Measurements from ENCODE around the gene SLC25A26. TPM values are rescaled to one million over a fixed set of nuclear protein-coding genes. Genes with fewer than 3 reads are reported as not detected.

SLC25A26 gene
- total and polyA plus RNA-seq, 2 donors (not counting 1 experiment from before 2014, with no cell fraction given): 14.2 to 29.0 TPM

- Histone ChIP-seq H3K4me2 (ENCODE audit: extremely low read depth, insufficient read depth, low read length) (no peak overlapping the region), H3K4me3 (replicated peaks in 1 of 4; ENCODE audit: control extremely low read depth in 1 of 4, insufficient read depth in 1 of 4, low read depth in 3 of 4, low read length in 4 of 4) (no peak overlapping the region), H3K27me3 (ENCODE audit: control insufficient read depth, insufficient read depth, low read length) (no peaks in the 10 kb centered on the region), H3K79me2 (ENCODE audit: control insufficient read depth, insufficient read depth, low read length) (no peaks in the 10 kb centered on the region), H4K20me1 (ENCODE audit: control insufficient read depth, extremely low read depth, insufficient read depth, low read length) (no peaks in the 10 kb centered on the region), H2AFZ (ENCODE audit: low read length) (no peak overlapping the region), H3K36me3 (ENCODE audit: control insufficient read depth, insufficient read depth, low read length) (no peaks in the 10 kb centered on the region), H3K9me3 (ENCODE audit: control insufficient read depth, insufficient read depth, low read depth, low read length) (no peaks in the 10 kb centered on the region), H3K27ac (ENCODE audit: insufficient read depth, low read length) (no peak overlapping the region), H3K4me1 (ENCODE audit: control insufficient read depth, extremely low read depth, insufficient read depth, low read length) (peaks cover 7% of the 10 kb centered on the region), H3K9ac (ENCODE audit: insufficient read depth, low read length) (no peak overlapping the region)
- TF ChIP-seq EZH2 (IDR thresholded peaks at IDR 0.05; ENCODE audit: low read length, missing control alignments) (no peak), CTCF (conservative IDR thresholded peaks at IDR 0.05 in 1 of 2, IDR thresholded peaks at IDR 0.05 in 1 of 2; ENCODE audit: low read depth in 1 of 2, low read length in 2 of 2) (no peak)
- no peak for DNase-seq (ENCODE audit: low read depth in 2 of 2)
Observed at GRCh38 chr3:66361356-66361755, 140.6 kb downstream of the SLC25A26 start.

- Histone ChIP-seq H3K4me2 (ENCODE audit: extremely low read depth, insufficient read depth, low read length) (peak overlapping the region; percentile 48), H3K9ac (ENCODE audit: insufficient read depth, low read length) (no peak overlapping the region), H3K27ac (ENCODE audit: insufficient read depth, low read length) (no peak overlapping the region)
Observed at GRCh38 chr3:66362541-66362941, 141.7 kb downstream of the SLC25A26 start.

GRCh38 chr3:66363148-66363547 lies 142.3 kb downstream of the SLC25A26 start:
- DNase-seq (ENCODE audit: low read depth in 2 of 2): peak in 1 of 2 donors; percentile 17
- Histone ChIP-seq H3K36me3 (ENCODE audit: control insufficient read depth, insufficient read depth, low read length) (no peaks in the 10 kb centered on the region), H4K20me1 (ENCODE audit: control insufficient read depth, extremely low read depth, insufficient read depth, low read length) (no peaks in the 10 kb centered on the region), H3K4me3 (replicated peaks in 1 of 4; ENCODE audit: control extremely low read depth in 1 of 4, insufficient read depth in 1 of 4, low read depth in 3 of 4, low read length in 4 of 4) (no peak overlapping the region), H3K79me2 (ENCODE audit: control insufficient read depth, insufficient read depth, low read length) (no peaks in the 10 kb centered on the region), H3K9ac (ENCODE audit: insufficient read depth, low read length) (no peak overlapping the region), H3K9me3 (ENCODE audit: control insufficient read depth, insufficient read depth, low read depth, low read length) (no peaks in the 10 kb centered on the region), H2AFZ (ENCODE audit: low read length) (no peak overlapping the region), H3K27ac (ENCODE audit: insufficient read depth, low read length) (no peak overlapping the region), H3K4me1 (ENCODE audit: control insufficient read depth, extremely low read depth, insufficient read depth, low read length) (peaks cover 7% of the 10 kb centered on the region), H3K27me3 (ENCODE audit: control insufficient read depth, insufficient read depth, low read length) (no peaks in the 10 kb centered on the region), H3K4me2 (ENCODE audit: extremely low read depth, insufficient read depth, low read length) (no peak overlapping the region)
- TF ChIP-seq EZH2 (IDR thresholded peaks at IDR 0.05; ENCODE audit: low read length, missing control alignments) (no peak), CTCF (conservative IDR thresholded peaks at IDR 0.05 in 1 of 2, IDR thresholded peaks at IDR 0.05 in 1 of 2; ENCODE audit: low read depth in 1 of 2, low read length in 2 of 2) (no peak)

More at GRCh38 chr3:66362541-66362941, 141.7 kb downstream of the SLC25A26 start:
- TF ChIP-seq EZH2 (IDR thresholded peaks at IDR 0.05; ENCODE audit: low read length, missing control alignments) (no peak), CTCF (conservative IDR thresholded peaks at IDR 0.05 in 1 of 2, IDR thresholded peaks at IDR 0.05 in 1 of 2; ENCODE audit: low read depth in 1 of 2, low read length in 2 of 2) (no peak)
- Histone ChIP-seq H2AFZ (ENCODE audit: low read length) (no peak overlapping the region), H4K20me1 (ENCODE audit: control insufficient read depth, extremely low read depth, insufficient read depth, low read length) (no peaks in the 10 kb centered on the region), H3K4me3 (replicated peaks in 1 of 4; ENCODE audit: control extremely low read depth in 1 of 4, insufficient read depth in 1 of 4, low read depth in 3 of 4, low read length in 4 of 4) (no peak overlapping the region), H3K9me3 (ENCODE audit: control insufficient read depth, insufficient read depth, low read depth, low read length) (no peaks in the 10 kb centered on the region), H3K4me1 (ENCODE audit: control insufficient read depth, extremely low read depth, insufficient read depth, low read length) (peaks cover 7% of the 10 kb centered on the region), H3K36me3 (ENCODE audit: control insufficient read depth, insufficient read depth, low read length) (no peaks in the 10 kb centered on the region), H3K27me3 (ENCODE audit: control insufficient read depth, insufficient read depth, low read length) (no peaks in the 10 kb centered on the region), H3K79me2 (ENCODE audit: control insufficient read depth, insufficient read depth, low read length) (no peaks in the 10 kb centered on the region)
- DNase-seq (ENCODE audit: low read depth in 2 of 2): peak; percentile 66 to 89
